Activated naive CD8-positive, alpha-beta T cell (primary cell): ENCODE results near the gene WBP1.

Source experiments
- H3K27ac Mint-ChIP-seq: one replicate; pipeline ENCODE4 v1.8.0; 2021; ENCODE audit warnings: mixed read lengths
- H3K27me3 Mint-ChIP-seq: one replicate; pipeline ENCODE4 v1.8.0; 2021; ENCODE audit warnings: mixed read lengths
- H3K36me3 Mint-ChIP-seq: one replicate; pipeline ENCODE4 v1.8.0; 2021; ENCODE audit warnings: mixed read lengths
- H3K4me1 Mint-ChIP-seq: one replicate; pipeline ENCODE4 v1.8.0; 2021; ENCODE audit warnings: low read depth, mixed read lengths
- H3K4me3 Mint-ChIP-seq: one replicate; pipeline ENCODE4 v1.8.0; 2021; ENCODE audit warnings: mild to moderate bottlenecking, mixed read lengths
- H3K9me3 Mint-ChIP-seq: one replicate; pipeline ENCODE4 v1.8.0; 2021; ENCODE audit warnings: low read depth, mixed read lengths

WBP1 gene

DNA sequence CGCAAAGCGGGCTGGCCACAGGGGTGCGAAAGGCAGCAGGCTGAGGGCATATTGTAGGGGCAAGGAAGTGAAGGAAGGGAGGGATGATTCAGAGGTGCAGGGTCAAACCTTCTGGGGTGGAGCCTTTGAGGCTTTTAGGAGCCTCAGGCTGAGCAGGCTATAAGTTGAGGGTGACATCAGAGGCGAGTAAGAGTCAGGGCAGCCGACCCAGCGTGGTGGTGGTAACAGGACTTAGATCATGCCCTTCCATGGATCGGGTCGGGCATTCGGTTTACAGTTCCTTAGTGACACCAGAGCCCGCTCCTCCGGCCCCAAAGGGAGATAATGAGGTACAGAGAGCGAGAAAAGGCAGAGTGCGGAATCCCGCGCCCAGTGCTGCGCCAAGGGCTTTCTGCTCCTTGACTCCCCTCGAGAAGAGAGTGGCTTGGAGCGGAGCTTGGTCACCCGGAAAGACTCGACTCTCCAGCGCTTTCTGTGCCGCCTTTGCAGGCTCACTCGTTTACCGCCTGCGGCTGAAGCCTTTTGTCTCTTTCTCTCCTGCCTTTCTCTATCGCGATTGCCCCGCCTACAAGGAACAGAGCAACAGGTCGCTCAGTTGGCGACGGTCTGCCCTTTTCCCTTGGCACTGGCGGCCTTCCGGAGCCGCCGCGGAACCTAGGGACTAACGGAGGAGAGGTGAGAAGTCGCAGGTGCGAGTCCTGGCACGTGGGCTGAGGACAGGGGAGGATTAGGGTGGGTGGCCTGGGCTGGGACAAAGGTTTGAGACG, 40.4 kb downstream of the WBP1 start:
- Mint-ChIP-seq H3K27ac (peak overlapping the region; percentile 66), H3K9me3 (no peaks in the 10 kb centered on the region), H3K4me3 (peak overlapping the region; percentile 91), H3K36me3 (peaks cover 8% of the 10 kb centered on the region), H3K27me3 (peaks cover 11% of the 10 kb centered on the region), H3K4me1 (peaks cover 30% of the 10 kb centered on the region)

DNA sequence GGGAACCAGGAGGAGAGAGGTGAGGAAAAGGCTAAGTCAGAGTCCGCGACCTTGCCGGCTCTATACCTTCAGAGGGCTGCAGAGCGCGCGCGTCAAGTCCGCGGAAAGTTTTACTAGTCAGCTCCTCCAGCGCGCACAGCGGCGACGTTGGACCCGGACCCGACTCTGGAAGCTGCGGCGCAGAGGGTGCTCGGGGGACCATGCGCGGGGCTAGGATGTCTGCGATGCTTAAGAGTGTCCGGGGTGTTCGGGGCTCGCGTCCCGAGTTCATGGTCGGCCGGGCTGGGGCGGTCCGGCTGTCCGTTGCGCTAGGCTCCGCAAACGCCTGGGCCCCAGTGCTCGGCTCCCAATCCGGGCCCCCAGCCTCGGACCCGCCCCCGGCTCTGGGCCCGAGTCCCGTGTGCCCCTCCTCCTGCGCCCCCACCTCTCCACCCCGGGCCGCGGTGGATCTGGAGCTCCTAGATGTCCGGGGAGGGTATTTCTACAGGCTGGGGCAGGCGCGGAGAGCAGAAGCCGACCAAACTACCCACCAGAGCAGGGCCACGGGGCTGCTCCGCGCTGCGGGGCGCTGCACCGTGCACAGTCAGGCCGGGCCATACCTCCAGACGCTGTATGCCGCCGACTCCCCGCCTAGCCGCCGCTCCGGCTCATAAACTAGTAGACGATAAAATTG, 41.2 kb downstream of the WBP1 start, which contains the start of gene LBX2:
TSS of gene LBX2 (minus strand) at position 337 of the 673 bp plus-strand sequence. CDS start at position 271, 66 bp downstream.
- H3K27me3 Mint-ChIP-seq: peaks cover 13% of the 10 kb centered on the region
- peaks cover 4% of the 10 kb centered on the region for H3K36me3 Mint-ChIP-seq
- peaks cover 35% of the 10 kb centered on the region for H3K4me1 Mint-ChIP-seq
- H3K4me3 Mint-ChIP-seq: peak within 1 kb of the TSS; percentile 91
- H3K9me3 Mint-ChIP-seq: no peaks in the 10 kb centered on the region
- H3K27ac Mint-ChIP-seq: peak within 1 kb of the TSS; percentile 66

DNA sequence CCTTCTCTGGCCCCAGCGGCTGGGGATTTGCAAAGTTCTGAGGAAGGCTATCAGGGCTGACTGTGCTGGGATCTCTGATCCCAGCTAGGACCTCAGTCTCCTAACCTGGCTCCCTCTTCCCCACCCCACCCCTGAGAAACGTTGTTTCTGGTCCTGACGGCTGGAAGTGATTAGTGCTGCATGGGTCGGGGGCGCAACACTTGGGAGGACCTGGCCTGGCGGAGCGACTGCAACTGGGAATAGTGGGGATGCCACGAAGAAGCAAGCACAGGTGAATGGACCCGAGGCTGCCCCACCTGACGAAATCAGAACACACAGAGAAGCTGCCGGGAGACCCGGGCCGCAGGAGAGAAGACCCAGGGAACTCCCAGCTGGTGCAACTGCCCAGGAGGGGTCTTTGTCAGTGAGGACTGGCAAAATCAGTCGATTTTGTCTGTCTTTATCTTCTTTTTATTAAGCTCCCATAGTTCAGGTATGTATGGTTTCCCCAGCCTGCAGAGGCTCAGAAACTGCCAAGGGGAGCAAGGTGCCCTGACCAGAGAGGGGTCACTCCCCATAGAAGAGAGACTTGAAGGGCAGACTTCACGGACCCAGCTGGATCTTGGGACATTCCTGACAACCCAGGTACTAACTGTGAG, 41.8 kb downstream of the WBP1 start:
- Mint-ChIP-seq H3K4me1 (peaks cover 40% of the 10 kb centered on the region), H3K9me3 (no peaks in the 10 kb centered on the region), H3K36me3 (peaks cover 11% of the 10 kb centered on the region), H3K27ac (no peak overlapping the region), H3K4me3 (peak overlapping the region; percentile 15), H3K27me3 (peaks cover 18% of the 10 kb centered on the region)

DNA sequence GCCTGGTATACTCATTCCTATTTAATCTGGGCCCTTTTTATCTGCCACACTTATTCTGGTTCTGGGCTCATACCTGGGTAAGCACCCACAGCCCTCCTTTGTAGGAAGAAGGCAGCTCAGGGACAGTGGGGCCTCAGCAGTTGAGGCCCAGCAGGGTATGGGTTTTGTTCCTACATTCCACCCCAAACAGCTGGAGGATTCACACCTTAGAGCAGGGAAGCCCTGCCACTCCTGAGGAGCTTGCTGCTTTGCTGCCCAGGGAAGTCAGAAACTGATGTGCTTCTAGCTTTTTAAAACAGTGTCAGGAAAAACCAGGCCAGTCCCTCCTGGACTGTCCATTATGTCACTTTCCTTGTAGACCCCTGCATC, 42.3 kb downstream of the WBP1 start:
- H3K36me3 Mint-ChIP-seq: peaks cover 13% of the 10 kb centered on the region
- H3K9me3 Mint-ChIP-seq: no peaks in the 10 kb centered on the region
- peaks cover 42% of the 10 kb centered on the region for H3K4me1 Mint-ChIP-seq
- no peak overlapping the region for H3K27ac Mint-ChIP-seq
- no peak overlapping the region for H3K4me3 Mint-ChIP-seq
- peaks cover 22% of the 10 kb centered on the region for H3K27me3 Mint-ChIP-seq

DNA sequence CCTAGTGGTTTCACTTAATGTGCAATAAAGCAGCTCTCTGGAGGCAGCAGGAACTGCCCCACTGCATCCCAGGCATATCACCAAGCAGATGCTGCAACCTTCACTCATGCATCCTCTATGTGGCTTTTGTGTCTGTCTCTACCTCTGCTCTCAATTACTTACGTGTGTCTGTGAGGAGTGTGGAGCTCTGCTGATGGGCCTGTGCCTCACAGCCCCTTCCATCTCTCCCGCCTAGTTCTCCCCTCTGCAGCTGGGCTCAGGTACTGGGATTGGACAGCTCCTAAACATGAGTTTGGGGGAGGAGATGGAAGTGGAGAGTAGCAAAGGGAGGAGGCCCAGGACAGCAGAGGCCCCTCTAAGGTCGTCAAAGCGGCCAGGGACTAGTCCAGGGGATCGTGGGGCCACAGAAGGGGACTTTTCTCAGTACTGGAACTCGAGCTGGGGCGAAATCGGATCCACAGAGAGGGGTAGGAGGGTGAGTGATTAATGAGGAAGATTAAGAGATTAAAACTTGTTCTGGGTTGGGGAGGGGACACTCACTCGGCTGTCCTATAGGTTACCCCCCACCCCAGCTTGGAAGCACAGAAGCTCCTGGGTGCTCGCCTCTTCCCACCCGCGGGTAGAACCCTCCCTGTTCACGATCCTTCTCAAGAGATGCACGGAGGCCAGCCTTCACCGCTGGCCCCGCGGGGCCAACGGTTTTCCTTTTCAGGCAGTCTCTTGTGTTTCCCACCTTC, 43.3 kb downstream of the WBP1 start:
- H3K9me3 Mint-ChIP-seq: no peaks in the 10 kb centered on the region
- no peak overlapping the region for H3K27ac Mint-ChIP-seq
- H3K27me3 Mint-ChIP-seq: peaks cover 23% of the 10 kb centered on the region
- H3K4me1 Mint-ChIP-seq: peaks cover 46% of the 10 kb centered on the region
- peaks cover 15% of the 10 kb centered on the region for H3K36me3 Mint-ChIP-seq
- H3K4me3 Mint-ChIP-seq: peak overlapping the region; percentile 71

DNA sequence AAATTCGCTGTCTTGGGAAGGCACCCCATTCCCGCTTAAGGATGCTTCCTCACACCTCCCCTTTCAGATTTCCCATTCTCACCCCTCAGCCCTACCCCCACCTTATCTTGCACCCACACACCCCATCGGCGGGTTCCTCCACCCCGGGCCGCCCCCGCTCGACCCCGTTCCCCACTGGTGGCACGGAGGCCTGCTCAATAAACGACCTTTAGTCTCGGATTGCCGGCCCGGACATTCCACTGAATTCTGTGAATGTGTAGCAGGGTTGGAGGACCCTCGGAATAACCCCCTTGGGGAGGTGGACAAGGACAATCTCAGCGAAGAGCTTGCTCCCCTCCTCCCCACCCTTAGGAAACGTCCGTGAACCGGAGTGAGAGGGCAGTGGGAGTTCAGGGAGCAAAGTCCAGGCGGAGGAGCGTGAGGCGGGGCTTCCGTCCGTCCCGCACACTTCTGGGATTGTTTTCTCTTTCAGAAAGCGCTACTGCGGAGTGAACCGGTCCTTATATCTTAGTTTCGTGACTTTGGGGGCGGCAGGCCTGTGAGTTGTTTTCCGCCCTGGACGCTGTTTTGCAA, 44.0 kb downstream of the WBP1 start:
- Mint-ChIP-seq H3K27ac (no peak overlapping the region), H3K4me1 (peaks cover 52% of the 10 kb centered on the region), H3K27me3 (peaks cover 26% of the 10 kb centered on the region)

DNA sequence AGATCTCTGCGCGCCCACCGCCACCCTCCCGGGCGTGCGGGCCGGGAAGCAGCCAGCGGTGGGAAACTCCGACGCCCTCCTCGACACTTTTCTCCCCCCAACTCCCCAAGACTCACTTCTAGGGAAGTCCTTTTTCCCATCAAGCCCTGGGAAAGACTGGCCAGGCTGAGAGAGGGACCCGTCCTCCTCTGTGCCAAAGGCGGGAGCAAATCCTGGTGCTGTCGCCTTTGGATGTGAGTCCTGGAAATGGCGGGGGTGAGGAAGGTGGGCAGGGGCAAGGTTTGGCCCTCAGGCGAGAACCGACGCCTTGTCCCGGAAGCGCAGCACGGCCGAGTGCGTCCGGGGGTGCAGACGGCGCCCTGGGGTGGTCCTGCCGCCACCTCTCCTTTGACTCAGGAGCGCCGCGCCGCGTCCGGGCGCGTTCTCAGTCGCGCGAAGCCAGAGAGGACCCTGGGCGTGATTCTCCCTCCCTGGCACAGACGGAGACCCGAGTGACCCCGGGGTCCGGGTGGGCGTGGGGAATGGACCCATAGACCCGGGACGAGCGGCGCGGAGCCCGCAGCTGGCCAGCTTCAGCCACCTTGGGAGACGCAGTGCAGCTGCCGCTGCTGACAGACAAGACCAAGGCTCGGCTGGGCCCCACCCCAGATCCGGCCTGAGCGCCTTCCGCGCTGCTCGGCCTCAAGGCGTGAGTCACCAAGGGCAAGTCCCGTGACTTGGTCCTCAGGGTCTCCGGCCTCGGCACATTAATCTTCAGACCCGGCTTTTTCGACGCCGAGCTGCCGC, 44.7 kb downstream of the WBP1 start:
- H3K4me1 Mint-ChIP-seq: peaks cover 56% of the 10 kb centered on the region
- no peak overlapping the region for H3K27ac Mint-ChIP-seq
- no peaks in the 10 kb centered on the region for H3K9me3 Mint-ChIP-seq
- peaks cover 18% of the 10 kb centered on the region for H3K36me3 Mint-ChIP-seq
- peak overlapping the region; percentile 71 for H3K4me3 Mint-ChIP-seq
- H3K27me3 Mint-ChIP-seq: peaks cover 26% of the 10 kb centered on the region

More for the DNA sequence above, 44.0 kb downstream of the WBP1 start:
- Mint-ChIP-seq H3K36me3 (peaks cover 18% of the 10 kb centered on the region), H3K9me3 (no peaks in the 10 kb centered on the region), H3K4me3 (peak overlapping the region; percentile 71)

DNA sequence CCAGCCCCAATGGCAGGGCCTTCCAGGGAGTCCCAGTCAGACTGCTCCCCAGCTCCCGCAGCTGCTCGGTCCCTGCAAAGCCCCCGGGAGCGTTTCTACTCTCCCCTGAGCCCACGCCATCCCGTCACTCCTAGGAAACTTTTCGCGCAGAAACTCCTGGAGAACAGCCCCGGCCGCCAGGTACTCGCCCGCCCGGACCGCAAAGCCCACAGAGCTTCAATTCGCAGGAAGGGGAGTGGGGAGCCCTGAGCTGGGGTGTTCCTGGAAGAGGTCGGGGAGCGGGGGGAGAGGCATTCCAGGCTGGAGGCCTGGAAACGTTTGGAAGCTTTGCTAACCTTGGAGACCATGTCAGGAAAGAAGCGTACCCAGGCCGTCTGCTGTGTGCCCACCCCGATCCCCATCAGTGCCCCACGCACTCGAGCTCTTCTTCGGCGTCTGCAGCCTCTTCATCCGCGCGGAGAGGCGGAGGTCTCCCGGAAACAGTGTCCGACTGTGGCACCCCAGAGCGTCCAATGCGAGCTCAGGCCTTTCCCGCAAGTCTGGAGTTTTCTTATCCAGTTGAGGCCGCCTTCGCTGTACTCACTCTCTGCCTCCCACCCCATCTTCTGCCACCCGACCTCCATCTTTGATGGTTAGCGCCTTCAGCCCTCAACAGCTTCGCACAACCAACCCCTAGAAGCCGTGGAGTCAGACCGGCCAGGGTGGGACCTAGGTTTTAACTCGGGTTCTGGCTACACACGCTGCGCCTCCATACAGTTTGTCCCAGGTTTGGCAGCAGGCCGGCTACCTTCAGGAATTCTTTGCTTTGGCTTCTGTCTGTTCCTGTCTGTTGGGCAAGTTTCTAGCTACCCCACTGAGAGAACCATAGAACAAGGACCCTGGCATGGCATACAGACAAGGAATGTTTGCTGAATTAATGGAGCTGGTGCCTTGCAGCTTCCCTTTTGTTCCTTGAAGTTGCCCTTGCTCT, 45.6 kb downstream of the WBP1 start:
- Mint-ChIP-seq H3K4me1 (peaks cover 58% of the 10 kb centered on the region), H3K27me3 (peaks cover 26% of the 10 kb centered on the region), H3K9me3 (no peaks in the 10 kb centered on the region), H3K27ac (no peak overlapping the region), H3K4me3 (peak overlapping the region; percentile 71), H3K36me3 (peaks cover 18% of the 10 kb centered on the region)

DNA sequence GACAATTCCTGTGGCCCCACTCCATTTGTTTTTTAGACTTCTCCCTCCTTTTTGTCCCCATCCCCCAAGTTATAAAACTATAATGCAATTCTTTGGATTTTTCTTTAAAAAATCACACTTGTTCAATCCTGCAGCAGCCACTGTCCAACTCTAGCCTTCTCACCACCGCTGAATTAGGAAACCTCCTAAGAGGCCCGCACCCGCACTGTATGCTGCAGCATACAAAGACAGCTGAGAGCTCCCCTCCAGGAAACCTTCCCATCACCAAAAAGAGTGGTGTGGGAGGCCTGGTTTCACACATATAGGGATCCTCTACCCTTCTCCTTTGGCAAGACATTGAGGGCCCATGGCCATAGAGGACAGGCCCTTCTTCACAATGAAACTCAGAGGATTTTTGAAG, 46.4 kb downstream of the WBP1 start:
- Mint-ChIP-seq H3K27ac (no peak overlapping the region), H3K27me3 (peaks cover 22% of the 10 kb centered on the region), H3K4me3 (peak overlapping the region; percentile 70), H3K9me3 (no peaks in the 10 kb centered on the region), H3K4me1 (peaks cover 54% of the 10 kb centered on the region), H3K36me3 (peaks cover 18% of the 10 kb centered on the region)

DNA sequence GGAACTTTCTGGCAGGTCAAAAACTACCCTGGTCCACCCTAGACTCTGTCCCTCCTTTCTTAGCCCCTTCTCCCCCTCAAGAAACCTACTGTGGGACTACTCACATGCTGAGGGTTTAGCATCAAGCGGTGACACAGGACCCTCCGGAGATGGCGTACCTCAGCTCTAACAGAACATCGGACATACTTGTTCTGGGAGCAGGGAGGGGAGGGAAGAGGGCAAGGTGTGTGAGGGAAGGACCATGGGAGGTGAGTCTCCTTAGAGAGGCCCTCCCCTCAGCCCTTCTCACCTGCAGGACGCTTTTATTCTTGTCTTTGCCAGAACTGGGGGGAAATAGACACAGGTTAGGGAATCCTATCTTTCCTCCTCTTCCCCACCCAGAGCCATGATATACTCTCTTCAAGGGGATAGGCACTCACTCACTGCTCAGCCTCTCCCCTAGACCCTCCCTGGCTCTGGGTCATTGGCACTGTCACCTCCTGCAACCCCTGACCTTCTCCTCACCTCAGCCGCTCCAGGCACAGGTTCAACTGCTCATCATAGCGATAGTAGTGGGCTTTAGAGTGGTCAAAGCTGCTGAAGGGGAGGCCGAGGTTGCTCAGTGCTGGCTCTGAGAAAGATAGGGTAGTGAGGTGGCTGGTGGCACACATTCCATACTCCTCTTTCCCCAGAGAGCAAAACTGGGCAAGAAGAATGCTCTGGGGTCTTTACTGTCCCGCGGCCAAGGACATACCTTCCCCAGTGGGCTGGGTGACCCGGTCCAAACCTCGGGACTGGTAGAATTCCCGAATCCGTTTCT, 47.4 kb downstream of the WBP1 start:
- Mint-ChIP-seq H3K4me1 (peaks cover 54% of the 10 kb centered on the region), H3K27me3 (peaks cover 25% of the 10 kb centered on the region), H3K4me3 (peak overlapping the region; percentile 27), H3K9me3 (no peaks in the 10 kb centered on the region), H3K36me3 (peaks cover 18% of the 10 kb centered on the region), H3K27ac (no peak overlapping the region)

DNA sequence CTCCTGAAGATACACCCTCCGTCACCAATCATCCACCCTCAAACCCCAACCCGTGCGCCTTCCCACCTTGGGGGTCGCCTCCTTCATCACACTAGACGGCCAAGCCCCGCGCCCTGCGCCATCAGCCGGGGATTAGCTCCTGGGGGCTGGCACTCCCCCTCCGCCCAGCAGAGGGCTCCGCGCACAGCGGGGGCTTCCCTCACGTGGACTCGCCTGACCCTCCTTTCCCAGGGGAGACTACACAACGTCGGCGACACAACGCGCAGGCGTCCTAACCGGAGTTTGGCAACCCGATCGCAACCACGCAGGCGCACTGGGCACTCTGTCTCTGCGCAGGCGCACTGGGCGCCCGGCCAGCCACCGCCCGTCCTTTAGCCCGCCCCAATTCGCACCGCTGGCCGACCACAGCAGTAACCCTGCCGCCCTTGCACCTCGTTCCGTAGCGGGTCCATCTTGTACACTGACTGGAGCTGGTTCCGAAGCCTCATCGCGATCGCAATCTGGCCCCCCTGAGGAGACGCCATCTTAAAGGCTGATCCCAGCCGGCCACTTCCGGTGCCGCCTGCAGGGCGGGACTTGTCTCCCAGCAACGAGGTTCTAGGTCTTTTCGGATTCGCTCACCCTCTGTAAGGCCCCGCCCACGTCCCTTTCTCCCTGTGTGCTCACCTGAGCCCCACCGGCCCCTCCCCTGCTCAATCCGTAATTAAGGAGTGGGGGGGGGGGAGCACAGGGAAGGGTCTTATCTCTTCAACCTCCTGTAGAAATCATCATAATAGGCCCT, 49.1 kb downstream of the WBP1 start, which contains the start of gene PCGF1:
TSS of gene PCGF1 (minus strand) at position 551 of the 781 bp plus-strand sequence. CDS start at position 524, 27 bp downstream.
- no peaks in the 10 kb centered on the region for H3K9me3 Mint-ChIP-seq
- H3K36me3 Mint-ChIP-seq: peaks cover 16% of the 10 kb centered on the region
- H3K4me1 Mint-ChIP-seq: peaks cover 47% of the 10 kb centered on the region
- H3K27ac Mint-ChIP-seq: peak within 1 kb of the TSS; percentile 100
- H3K27me3 Mint-ChIP-seq: peaks cover 23% of the 10 kb centered on the region
- peak within 1 kb of the TSS; percentile 100 for H3K4me3 Mint-ChIP-seq
